ENCODE results near the gene ALB.
"Not testable (repeated sequence)": the region's sequence is repeated elsewhere in the genome, so short reads cannot be mapped to it uniquely, and the experiment has no call there.

The ALB gene

GRCh38 chr4:73379946-73380345 lies 24.1 kb upstream of the ALB start:
- no peak for TF ChIP-seq CTCF (IDR thresholded peaks at IDR 0.05; ENCODE audit: low read depth, low read length, missing control alignments)

GRCh38 chr4:73381214-73381613 lies 22.9 kb upstream of the ALB start:
- DNase-seq, result no peak
- Histone ChIP-seq H3K4me3 (ENCODE audit: low read depth, low read length) (no peak overlapping the region), H3K36me3 (replicated peaks) (no peaks in the 10 kb centered on the region), H3K27ac (no peak overlapping the region), H3K27me3 (replicated peaks) (no peaks in the 10 kb centered on the region)
- in situ Hi-C loops (cut with HindIII; ENCODE audit: low pct_ligation_motif_present, low sequenced_read_pairs), result no loop called here
- no peak for TF ChIP-seq CTCF (IDR thresholded peaks at IDR 0.05; ENCODE audit: low read depth, low read length, missing control alignments)

More at GRCh38 chr4:73379946-73380345, 24.1 kb upstream of the ALB start:
- H3K27me3 ChIP-seq (replicated peaks), result no peaks in the 10 kb centered on the region
- in situ Hi-C loops (cut with HindIII; ENCODE audit: low pct_ligation_motif_present, low sequenced_read_pairs), result no loop called here
- H3K36me3 ChIP-seq (replicated peaks), result no peaks in the 10 kb centered on the region
- H3K27ac ChIP-seq, result no peak overlapping the region
- DNase-seq, result no peak
- no peak overlapping the region for H3K4me3 ChIP-seq (ENCODE audit: low read depth, low read length)

DNA sequence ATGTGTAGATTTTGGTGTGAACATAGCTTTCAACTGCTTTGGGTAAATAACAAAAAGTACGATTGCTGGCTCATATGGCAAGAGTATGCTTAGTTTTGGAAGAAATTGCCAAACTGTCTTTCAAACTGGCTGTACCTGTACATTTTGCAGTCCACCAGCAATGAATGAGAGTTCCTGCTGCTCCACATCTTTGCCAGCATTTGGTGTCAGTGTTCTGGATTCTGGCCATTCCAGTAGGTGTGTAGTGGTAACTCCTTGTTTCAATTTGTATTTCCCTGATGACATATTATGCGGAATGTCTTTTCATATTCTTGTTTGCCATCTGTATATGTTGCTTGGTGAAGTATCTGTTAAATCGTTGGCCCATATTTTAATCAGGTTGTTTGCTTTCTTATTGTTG lies 20.6 kb upstream of the ALB start:
- no peak for DNase-seq
- Histone ChIP-seq H3K27ac (no peak overlapping the region), H3K4me3 (ENCODE audit: low read depth, low read length) (no peak overlapping the region), H3K27me3 (replicated peaks) (no peaks in the 10 kb centered on the region), H3K36me3 (replicated peaks) (no peaks in the 10 kb centered on the region)
- no peak for TF ChIP-seq CTCF (IDR thresholded peaks at IDR 0.05; ENCODE audit: low read depth, low read length, missing control alignments)
- in situ Hi-C loops (cut with HindIII; ENCODE audit: low pct_ligation_motif_present, low sequenced_read_pairs), result no loop called here

- TF ChIP-seq CTCF (IDR thresholded peaks at IDR 0.05; ENCODE audit: low read depth, low read length, missing control alignments), result no peak
- H3K4me3 ChIP-seq (ENCODE audit: low read depth, low read length), result no peak overlapping the region
- in situ Hi-C loops (cut with HindIII; ENCODE audit: low pct_ligation_motif_present, low sequenced_read_pairs), result no loop called here
- no peak overlapping the region for H3K27ac ChIP-seq
- no peak for DNase-seq
- H3K36me3 ChIP-seq (replicated peaks), result no peaks in the 10 kb centered on the region
- no peaks in the 10 kb centered on the region for H3K27me3 ChIP-seq (replicated peaks)
Observed at GRCh38 chr4:73387552-73387951, 16.5 kb upstream of the ALB start.

- Histone ChIP-seq H3K36me3 (replicated peaks) (no peaks in the 10 kb centered on the region), H3K4me3 (ENCODE audit: low read depth, low read length) (no peak overlapping the region), H3K27ac (no peak overlapping the region), H3K27me3 (replicated peaks) (no peaks in the 10 kb centered on the region)
- DNase-seq, result no peak
- no peak for TF ChIP-seq CTCF (IDR thresholded peaks at IDR 0.05; ENCODE audit: low read depth, low read length, missing control alignments)
- in situ Hi-C loops (cut with HindIII; ENCODE audit: low pct_ligation_motif_present, low sequenced_read_pairs), result no loop called here
Observed at GRCh38 chr4:73388887-73389286, 15.2 kb upstream of the ALB start.

- H3K27ac ChIP-seq; H3K27me3 ChIP-seq (replicated peaks); H3K36me3 ChIP-seq (replicated peaks); in situ Hi-C loops (cut with HindIII; ENCODE audit: low pct_ligation_motif_present, low sequenced_read_pairs); DNase-seq; H3K4me3 ChIP-seq (ENCODE audit: low read depth, low read length): not testable (repeated sequence)
Observed at GRCh38 chr4:73389663-73390062, 14.4 kb upstream of the ALB start.
